NCI-H526 (cell line): ENCODE measurements around the gene RAB6B.

ENCODE experiments used
- DNase-seq, 2 experiments: peaks; one replicate each; lab custom pipeline; 2025; lab: John Stamatoyannopoulos, UW

The RAB6B gene

GRCh38 chr3:133835961-133836360, 59.7 kb downstream of the RAB6B start:
- DNase-seq = no peak

- no peak for DNase-seq
These were observed 60.3 kb downstream of the RAB6B start for GRCh38 chr3:133835418-133835743.

- no peak for DNase-seq
These were observed 60.9 kb downstream of the RAB6B start for GRCh38 chr3:133834621-133835417.

- no peak for DNase-seq
These were observed 61.6 kb downstream of the RAB6B start for GRCh38 chr3:133833880-133834620.

- no peak for DNase-seq
These were observed 62.4 kb downstream of the RAB6B start for GRCh38 chr3:133833267-133833666.

- no peak for DNase-seq
These were observed 62.9 kb downstream of the RAB6B start for GRCh38 chr3:133832802-133833144.

- no peak for DNase-seq
These were observed 63.5 kb downstream of the RAB6B start for GRCh38 chr3:133831966-133832801.

GRCh38 chr3:133830071-133830470, 65.6 kb downstream of the RAB6B start:
- no peak for DNase-seq

- no peak for DNase-seq
These were observed 66.4 kb downstream of the RAB6B start for GRCh38 chr3:133829310-133829707.

GRCh38 chr3:133828576-133829309, 66.9 kb downstream of the RAB6B start:
- DNase-seq = no peak

- no peak for DNase-seq
These were observed 68.0 kb downstream of the RAB6B start for GRCh38 chr3:133827684-133828083.

- no peak for DNase-seq
These were observed 68.5 kb downstream of the RAB6B start for GRCh38 chr3:133827136-133827535.

- DNase-seq = no peak
These were observed 69.5 kb downstream of the RAB6B start for GRCh38 chr3:133825969-133826727.

GRCh38 chr3:133824961-133825485, 70.7 kb downstream of the RAB6B start:
- DNase-seq = no peak

GRCh38 chr3:133821767-133822638, 73.7 kb downstream of the RAB6B start:
- DNase-seq = no peak

GRCh38 chr3:133820889-133821675, 74.6 kb downstream of the RAB6B start:
- no peak for DNase-seq

- DNase-seq = no peak
These were observed 75.6 kb downstream of the RAB6B start for GRCh38 chr3:133820129-133820528.

GRCh38 chr3:133815386-133815785, 80.3 kb downstream of the RAB6B start:
- DNase-seq = no peak

GRCh38 chr3:133812872-133813271, 82.8 kb downstream of the RAB6B start:
- DNase-seq = no peak
